GM18858 (cell line): ENCODE measurements around the gene PLA2G4E.

Experiments
- ATAC-seq: cut with Tn5 transposase; IDR thresholded peaks from one replicate; pipeline ENCODE4 v1.9.1; 2021; ENCODE audit not compliant: unreplicated experiment

PLA2G4E gene

DNA sequence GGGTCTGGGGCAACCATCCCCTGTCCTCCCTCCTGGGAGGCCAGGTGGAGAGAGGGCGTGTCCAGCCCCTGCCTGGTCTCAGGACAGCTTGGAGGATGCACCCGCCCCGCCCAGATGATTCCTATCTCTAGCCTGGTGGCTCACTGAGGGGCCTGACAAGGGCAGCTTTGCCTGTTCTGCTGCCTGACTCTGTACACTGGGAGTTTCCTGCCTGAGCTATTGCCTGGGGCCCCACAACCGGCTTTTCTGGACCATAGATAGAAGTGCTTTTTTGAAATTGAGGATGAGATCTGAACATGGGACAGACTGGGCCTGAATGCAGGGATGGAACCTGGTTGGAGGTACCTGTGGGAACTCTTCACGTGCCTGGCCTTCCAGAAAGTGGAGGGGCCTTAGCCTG lies 751 bp upstream of the PLA2G4E start:
- ATAC-seq, result no peak

DNA sequence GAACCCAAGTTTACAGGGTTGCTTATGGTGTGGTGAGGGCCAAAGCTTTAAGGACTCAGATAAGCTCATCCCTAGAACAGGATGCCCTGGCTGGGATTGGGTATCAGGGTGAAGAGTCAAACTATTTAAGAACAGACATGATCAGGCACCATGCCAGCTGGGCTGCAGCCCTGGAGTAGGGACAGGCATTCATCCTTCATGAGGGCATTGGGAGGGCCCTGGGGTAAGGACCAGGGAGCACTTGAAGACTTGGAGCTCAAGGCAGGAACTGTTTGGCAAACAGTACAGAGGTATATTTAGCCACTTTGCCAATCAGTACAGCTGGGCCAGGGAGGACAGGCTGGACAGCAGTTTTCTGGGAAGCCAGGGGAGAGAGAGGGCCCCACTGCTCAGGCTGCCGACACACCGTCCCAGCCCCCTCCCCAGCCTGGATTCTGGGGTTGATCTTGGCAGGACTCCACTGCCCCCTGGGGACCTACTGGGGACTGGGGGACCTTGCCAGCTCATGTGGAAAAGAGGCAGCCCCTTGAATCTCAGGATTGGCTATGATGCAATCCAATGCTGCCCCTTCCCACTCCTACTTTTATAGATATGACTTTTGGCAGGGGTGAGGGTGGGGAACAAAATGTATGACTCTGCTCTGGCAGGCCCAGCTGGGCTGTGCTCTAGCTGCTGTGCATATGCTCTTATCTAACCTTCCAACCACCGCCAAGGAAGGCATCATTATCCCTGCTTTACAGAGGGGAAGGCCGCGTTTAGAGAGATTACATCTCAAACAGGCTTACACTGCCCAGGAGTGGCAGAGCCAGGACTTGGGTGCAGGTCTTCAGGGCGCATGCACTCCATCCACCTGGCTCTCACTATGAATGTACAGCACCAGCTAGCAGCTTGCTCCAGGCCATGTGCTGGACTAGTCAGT lies 2.3 kb downstream of the PLA2G4E start:
- ATAC-seq, result no peak

DNA sequence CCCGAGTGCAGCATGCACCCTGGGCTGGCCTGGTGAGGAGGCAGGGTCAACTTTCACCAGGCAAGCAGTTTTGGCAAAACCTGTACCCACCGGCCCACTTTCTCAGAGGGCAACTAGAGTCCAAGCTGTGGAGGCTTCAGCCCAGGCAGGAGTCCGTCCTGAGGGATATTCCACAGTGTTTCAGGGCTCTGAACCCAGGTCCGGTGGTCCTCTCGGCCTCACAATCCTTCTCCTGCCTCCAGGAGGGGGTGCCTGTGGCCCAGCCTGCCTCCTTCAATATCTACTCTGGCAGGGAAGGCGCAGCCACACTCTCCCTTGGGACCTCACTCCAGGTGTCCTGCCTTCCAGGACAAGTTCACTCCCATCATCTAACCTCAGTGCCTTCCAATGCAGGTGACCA lies 3.9 kb downstream of the PLA2G4E start:
- ATAC-seq, result no peak

DNA sequence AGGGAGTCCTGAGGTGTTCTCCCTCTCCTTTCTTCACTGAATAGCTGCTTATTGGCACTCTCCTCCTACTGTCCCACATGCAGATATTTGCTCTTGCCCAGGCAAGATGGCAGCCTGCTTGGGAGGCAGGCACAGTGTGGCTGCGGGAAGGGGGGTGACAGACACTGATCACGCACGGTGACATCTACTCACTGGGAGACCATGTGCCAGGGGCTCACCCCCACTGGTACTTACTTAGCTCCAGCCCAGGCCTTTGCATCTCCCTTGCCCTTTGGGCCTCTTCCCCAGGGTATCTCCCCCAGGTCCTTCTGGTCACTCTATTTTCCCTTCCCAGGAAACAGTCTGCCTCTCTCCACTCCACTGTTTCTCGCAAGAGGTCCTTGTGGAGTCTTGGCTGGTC lies 6.4 kb downstream of the PLA2G4E start:
- no peak for ATAC-seq

DNA sequence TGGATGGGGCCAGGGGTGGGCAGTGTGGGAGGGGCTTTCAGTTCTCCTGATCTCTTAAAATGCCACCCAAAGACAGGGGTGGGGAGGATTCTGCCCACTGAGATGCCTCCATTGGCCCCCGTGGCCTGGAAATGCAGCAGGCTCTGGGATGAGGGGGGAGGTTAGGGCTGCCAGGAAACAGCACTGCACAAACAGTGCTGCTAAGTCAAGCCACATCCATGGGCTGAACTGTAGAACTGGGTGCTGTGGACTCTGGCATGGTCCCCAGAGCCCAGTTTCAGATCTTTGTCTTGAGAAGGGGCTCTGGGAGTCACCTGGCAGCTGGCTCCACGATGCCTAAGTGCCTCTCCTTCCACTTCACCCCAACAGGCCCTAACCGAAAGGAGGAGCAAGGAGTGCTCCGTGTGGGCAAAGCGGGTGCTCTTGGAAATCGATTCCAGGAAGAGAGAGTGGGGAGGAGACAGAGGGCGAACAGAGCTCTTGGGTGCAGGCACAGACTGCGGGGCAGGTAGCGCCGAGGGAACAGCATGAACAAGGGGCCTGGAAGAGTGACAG lies 7.8 kb downstream of the PLA2G4E start:
- no peak for ATAC-seq

DNA sequence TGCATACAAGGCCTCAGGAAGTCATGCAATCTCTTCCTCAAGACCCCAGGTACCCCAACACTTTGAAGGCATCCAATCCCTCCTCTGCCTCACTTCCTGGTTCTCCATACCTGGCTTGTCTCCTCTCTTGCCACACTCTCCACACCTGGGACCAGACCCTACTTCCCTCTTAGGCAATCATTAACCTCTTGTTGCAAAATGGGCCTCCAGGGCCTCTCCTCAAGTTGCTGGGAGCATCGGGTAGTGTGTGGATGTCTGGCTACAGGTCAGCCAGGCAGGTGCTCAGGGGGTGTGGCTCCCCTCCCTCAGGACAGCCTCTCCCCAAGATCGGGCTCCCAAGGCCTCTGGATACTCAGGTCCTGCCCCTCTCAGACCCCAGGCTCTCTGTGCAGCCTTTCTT lies 8.6 kb downstream of the PLA2G4E start:
- no peak for ATAC-seq

DNA sequence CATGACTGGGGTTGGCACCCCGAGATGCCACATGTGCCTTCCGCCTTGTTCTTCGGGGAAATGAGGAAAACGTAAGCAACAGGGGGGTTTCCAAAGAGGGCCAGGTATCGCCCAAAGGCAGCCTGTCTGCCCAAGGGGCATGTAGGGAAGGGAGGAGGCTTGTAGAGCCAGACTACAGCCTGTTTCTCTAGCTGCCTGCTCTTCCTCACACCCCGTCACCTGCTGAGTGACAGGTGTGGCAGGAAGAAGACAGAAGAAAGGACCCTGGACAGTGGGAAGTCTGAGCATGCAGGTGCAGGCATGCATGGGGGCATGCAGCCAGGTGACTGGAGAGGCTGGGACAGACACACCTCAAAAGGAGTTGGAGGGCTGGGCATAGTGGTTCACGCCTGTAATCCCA lies 9.8 kb downstream of the PLA2G4E start:
- ATAC-seq, result no peak

DNA sequence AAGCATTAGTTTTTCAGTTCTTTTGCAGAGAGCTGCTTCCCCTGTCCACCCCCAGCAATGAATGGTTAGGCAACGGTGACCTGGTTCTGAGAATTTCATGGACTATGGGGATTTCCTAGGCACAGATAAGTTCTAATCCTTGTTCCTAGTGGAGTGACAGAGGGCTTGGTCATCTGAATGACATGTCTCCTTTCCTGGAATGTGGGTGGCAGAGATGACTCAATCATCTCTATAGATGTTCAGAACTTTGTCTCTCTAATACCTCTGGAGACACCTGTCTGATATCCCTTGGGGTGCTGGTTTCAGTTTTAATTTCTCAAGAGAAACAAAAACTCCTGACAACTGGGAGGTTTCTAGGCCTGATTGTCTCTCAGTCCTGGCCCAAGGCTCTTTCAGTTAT lies 10.4 kb downstream of the PLA2G4E start:
- ATAC-seq, result no peak

DNA sequence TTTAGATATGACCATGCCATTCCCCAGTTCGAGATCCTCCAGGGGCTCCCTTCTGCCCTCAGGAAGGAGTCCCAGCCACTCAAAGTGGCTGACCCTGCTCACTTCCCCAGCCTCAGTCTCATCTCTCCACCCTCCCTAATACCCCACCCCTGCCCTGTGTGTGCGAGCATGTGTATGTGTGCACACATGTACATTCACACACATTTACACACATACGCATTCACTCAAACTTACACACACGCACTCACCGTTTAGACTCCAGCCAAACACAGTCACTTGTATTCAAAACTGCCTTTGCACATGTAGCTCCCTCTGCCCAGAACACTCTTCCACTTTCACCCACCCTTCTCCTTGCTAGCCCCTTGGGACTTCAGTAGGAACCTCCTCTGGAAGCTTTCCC lies 11.4 kb downstream of the PLA2G4E start:
- ATAC-seq, result no peak

DNA sequence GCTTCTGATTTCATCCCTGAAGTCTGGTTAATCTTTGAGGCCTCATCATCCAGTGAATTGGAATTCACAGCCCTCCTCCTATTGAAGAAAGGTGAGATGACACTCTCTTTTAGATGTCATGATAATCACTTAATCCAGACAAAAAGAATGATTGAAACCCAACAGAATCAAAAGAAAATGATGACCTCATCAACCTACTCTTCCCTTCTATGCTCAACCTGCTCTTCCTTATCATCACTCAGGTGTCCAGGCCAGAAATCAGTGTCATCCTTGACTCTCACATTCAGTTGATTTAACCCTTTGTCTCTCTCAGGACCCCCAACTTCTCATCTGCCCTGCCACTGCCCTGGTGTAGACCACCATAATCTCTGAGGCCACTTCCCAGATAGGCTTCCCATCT lies 11.8 kb downstream of the PLA2G4E start:
- no peak for ATAC-seq

DNA sequence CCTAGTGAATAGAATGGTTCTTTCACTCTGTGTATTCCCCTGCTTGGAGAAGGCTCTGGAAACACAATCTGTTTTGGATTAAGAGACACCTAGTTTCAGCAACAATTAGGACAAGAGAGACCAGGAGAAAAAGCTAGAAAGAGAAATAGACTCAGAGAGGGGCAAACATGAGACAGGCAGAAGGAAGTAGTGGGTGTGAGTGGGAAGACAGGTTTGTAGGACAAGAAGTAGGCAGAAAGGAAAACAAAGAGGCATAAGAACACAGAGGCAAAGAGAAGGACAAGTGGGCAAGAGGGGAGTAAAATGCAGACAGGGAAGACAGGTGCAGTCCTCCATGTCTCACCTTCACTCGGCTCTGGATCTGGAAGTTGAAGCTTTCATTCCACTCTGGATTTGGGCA lies 13.5 kb downstream of the PLA2G4E start:
- no peak for ATAC-seq

DNA sequence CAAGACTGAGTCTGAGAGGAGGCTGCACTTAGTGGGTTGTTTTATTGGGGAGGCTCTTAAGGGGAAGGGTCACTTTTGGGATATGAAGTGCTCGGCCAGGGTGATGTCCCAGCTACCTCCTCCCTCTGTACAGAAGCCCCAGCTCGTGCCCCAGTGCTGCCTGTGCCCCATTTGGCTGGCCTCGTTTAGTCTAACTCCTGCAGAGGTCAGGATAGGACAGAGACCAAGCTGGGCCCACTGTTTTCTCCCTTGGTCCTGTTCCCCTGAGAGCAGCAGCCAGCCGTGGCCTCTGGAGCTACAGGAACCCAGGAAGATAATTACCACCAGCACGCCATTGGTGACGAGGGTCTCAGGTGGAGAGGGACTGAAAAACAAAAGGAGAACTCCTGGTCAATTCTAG lies 18.5 kb downstream of the PLA2G4E start:
- no peak for ATAC-seq

DNA sequence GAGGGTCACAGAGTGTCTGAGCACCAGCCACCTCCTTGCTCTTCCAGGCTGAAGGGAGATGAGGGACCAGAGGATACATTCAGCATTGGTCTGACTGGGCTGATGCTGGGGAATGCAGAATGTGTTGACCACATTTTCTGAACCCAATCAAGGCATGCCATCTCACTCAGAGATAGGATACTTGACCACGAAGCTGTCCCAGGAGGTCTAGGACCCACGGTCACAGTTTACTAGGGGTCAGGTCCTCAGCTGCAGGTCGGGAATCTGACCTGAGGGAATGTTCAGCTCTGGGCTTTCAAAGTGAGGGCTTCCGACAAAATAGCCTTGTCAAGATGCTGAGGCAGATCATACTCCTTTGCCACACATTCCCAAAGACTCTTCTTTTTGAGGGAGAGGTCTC lies 19.6 kb downstream of the PLA2G4E start:
- ATAC-seq, result no peak

DNA sequence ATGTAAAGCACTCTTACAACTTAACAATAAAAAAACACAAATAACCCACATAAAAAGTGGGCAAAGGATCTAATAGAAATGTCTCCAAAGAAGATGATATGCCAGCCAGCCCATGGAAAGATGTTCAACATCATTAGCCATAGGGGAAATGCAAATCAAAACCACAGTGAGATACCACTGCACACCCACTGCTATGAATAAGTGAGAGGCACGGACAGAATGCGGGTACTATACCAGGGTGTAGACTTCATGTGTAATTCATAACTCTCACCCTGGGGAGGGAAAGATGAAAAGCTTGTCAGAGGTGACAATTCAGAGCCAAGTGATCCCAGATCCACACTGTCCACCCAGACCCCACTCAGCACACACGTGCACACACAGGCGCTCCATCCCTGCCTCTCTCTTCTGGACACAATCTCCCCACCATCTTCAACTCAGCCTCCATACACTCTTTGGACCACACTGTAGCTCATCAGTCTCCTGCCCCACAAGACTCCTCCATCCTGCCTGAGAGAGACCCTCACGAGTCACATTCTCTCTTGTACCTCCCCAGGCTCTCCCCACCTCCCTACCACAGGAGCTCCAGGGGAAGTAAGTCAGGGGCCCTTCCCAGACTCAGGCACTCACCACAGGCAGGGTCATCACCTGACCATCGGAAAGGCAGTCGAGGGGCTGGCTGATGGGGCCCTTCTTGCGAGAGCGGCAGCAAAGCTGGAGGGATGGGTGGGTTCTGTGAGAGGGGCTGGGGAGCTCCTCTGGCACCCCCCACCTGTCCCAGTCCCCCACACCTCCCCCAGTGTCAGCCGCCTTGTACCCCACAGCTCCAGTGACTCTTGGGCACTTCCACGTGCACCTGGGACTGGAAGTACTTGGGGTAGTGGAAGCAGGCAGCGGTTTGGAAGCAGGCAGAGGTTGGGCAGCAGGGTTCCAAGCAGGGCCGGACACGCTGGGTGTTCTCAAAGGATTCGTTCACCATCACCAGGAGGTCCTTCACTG lies 21.3 kb downstream of the PLA2G4E start:
- ATAC-seq, result no peak

DNA sequence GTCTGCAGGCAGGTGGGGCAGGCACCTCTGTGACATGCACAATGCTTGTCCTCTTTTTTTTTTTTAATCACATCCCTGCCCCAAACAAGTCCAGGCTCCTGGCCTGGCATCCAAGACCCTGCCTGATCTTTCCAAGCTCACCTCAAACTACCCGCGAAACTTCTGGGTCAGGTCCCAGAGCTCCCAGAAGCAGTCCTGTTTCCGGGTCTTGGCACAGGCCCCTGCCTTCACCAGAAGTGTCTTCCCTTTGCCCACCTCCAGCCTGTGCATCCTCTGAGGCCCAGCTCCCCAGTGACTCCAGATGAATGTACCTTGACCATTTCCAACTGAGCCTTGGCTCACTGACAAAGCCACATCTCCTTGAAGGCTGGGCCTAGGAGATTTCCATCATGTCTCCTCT lies 23.0 kb downstream of the PLA2G4E start:
- no peak for ATAC-seq

DNA sequence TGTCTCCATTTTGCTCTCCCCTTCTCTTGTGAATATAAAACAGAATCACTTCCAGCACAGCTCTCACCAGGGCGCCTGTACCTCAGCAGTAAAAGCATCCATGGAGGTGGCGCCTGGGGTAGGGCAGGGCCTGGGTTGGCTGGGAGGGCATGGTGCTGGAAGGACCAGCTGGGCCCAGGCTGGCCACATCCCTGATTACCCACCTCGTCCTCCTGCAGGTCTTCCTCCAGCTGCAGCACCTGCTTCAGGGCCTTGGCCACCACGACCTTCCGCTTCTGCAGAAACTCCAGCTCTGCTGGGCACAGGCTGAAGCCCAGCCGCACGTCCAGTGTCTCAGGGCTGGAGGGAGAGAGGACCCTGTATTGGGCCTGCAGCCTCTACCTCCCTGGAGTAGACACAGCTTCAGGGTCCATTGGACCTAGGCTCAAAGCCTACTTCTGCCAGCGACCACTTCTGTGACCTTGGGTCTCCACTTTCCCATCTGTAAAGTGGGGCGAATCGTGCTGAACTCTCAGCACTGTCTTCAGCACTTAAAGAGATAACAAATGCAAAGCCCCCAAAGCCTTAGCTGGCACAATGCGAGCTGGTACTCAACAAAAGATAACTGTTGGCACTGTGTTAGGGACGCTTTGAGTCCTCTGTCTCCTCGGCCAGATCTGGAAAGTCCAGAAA lies 23.8 kb downstream of the PLA2G4E start:
- no peak for ATAC-seq

DNA sequence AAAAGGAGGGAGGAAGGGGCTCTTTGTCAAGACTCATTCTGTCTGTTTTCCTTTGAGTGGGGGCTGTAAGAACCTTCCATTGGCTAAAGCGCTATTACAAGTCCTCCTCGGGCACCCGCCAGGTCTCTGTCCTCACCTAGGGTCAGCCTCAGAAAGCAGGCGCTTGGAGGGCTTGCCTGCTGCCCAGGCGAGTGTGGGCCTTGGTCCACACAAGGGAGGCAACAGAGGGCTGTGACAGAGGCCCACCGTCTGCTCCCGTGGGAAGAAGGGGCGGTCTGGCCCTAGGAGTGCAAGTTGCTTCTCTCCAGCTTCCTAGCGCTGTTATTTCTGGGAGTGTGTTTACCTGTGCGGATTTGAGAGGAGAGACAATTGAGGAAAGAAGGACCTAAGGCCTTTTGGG lies 24.5 kb downstream of the PLA2G4E start:
- ATAC-seq, result no peak

DNA sequence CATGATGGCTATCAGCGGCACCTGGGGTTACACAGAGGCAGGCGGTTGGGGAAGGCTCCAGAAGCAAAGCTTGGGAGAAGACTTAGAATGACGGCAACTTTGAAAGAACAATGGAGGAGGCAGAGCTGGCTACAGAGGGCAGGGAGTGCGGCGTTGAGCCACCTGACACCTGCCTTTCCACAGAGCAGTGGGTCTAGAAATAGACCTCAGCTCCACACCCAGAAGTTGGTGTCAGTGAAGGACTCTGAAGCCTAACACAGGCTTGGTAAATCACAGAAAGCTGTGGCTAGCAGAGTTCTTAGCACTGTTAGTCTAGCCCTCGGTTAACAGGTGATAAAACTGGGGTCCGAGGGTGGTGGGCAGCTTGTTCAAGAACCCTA lies 25.4 kb downstream of the PLA2G4E start:
- no peak for ATAC-seq

DNA sequence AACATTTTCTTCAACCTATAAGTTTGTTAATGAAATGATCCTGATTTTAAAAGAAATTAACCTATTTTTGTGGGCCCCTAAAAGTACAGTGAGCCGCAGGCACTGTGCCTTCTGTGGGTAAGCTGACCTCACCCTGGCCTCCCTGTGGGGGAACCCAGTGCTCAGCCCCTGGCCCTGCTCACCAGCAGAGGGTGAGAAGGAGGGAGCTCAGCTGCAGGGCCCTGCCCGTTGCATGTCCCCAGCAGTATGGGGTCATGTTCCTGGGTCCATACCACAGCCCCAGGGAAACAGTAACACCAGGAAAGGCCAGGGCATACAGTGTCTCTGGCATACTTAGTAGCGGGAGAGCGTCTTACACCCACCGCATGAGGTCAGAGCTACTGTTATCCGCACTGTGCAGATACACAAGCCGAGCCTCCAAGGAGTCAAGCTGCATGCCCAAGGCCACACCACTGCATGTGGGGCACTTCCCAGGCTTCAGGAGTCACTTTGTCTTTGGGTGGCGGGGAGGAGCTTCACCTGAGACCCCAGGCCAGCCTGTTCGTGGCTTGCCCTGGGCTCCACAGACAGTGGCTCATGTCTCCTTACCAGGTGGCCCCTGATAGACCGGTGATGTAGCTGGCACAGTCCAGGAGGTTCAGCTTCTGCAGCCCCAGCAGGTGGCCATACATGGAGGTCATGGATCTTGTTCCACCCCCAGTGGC lies 25.9 kb downstream of the PLA2G4E start:
- no peak for ATAC-seq

DNA sequence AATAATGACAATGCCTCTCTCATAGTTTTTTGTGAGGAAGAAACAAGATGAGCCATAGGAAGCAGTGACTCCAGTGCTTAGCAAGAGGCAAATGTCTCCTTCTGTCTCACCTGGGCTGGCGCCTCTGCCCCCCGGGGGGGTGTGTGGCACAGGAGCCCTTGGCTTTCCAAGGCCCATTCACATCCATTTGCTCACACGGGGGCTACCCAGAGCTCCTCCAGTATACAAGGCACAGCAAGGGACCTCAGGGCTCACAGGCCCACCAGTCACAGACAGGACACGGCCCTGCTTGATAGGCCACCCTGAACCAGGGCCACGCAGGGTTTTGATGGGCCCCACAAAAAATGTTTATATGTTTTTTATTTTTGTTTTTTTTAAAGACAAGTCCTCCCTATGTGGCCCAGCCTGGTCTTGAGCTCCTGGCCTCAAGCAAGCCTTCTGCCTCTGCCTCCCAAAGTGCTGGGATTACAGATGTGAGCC lies 26.6 kb downstream of the PLA2G4E start:
- ATAC-seq, result no peak
